Frontal cortex (tissue), 4 donors: Measurements from ENCODE around the gene HRH1. TPM values are rescaled to one million over a fixed set of nuclear protein-coding genes. Genes with fewer than 3 reads are reported as not detected.
"Not testable (repeated sequence)": the region's sequence is repeated elsewhere in the genome, so short reads cannot be mapped to it uniquely, and the experiment has no call there.

Source experiments
- DNase-seq, 2 donors: peaks; one replicate each; pipeline ENCODE4 v3.0.0; 2012; ENCODE audit warnings: low spot score in 2 of 2
- FAIRE-seq: peaks from 2 replicates; lab custom pipeline; 2012; peaks lifted over from hg19 to GRCh38; lab: Jason Lieb, UNC
- total RNA-seq: library from RNA; depleted of rRNA; stranded (reverse); fragments of >200 nt; gene quantifications from one replicate; pipeline ENCODE4 v1.2.3, GENCODE V29; 2014
- donor health status: control.
- donor health status: control.
- donor health status: control.

Gene HRH1
- total RNA-seq, 1 donor from 2014 or later, result 2.0 TPM

GRCh38 chr3:11138371-11138770 lies 15.9 kb upstream of the HRH1 start:
- FAIRE-seq (no peak), DNase-seq (no peak)

GRCh38 chr3:11140030-11140712 lies 14.1 kb upstream of the HRH1 start:
- FAIRE-seq (no peak), DNase-seq (no peak)

GRCh38 chr3:11140713-11141104 lies 13.6 kb upstream of the HRH1 start:
- DNase-seq (no peak), FAIRE-seq (no peak)

- FAIRE-seq (no peak), DNase-seq (no peak)
Observed at GRCh38 chr3:11143476-11143875, 10.8 kb upstream of the HRH1 start.

- DNase-seq (no peak), FAIRE-seq (no peak)
Observed at GRCh38 chr3:11144996-11145395, 9.3 kb upstream of the HRH1 start.

- DNase-seq (no peak), FAIRE-seq (no peak)
Observed at GRCh38 chr3:11145888-11146287, 8.4 kb upstream of the HRH1 start.

GRCh38 chr3:11146773-11147660 lies 7.3 kb upstream of the HRH1 start:
- no peak for FAIRE-seq

GRCh38 chr3:11150256-11150655 lies 4.0 kb upstream of the HRH1 start:
- FAIRE-seq, result no peak
- DNase-seq, result no peak

More at GRCh38 chr3:11146773-11147660, 7.3 kb upstream of the HRH1 start:
- no peak for DNase-seq

GRCh38 chr3:11152301-11152700 lies 2.0 kb upstream of the HRH1 start:
- FAIRE-seq (no peak), DNase-seq (no peak)

GRCh38 chr3:11154953-11155325 lies 646 bp downstream of the HRH1 start:
- no peak for FAIRE-seq
- no peak for DNase-seq

- peak; percentile 45 to 64 for DNase-seq
- FAIRE-seq, result no peak
Observed at GRCh38 chr3:11155341-11156025, 1.2 kb downstream of the HRH1 start.

- FAIRE-seq (no peak), DNase-seq (no peak)
Observed at GRCh38 chr3:11156026-11156410, 1.7 kb downstream of the HRH1 start.

- FAIRE-seq (no peak), DNase-seq (no peak)
Observed at GRCh38 chr3:11157421-11157820, 3.1 kb downstream of the HRH1 start.

GRCh38 chr3:11159421-11159904 lies 5.2 kb downstream of the HRH1 start:
- no peak for DNase-seq

GRCh38 chr3:11161666-11162065 lies 7.4 kb downstream of the HRH1 start:
- FAIRE-seq, result no peak
- DNase-seq, result no peak

More at GRCh38 chr3:11159421-11159904, 5.2 kb downstream of the HRH1 start:
- no peak for FAIRE-seq

- no peak for FAIRE-seq
Observed at GRCh38 chr3:11162401-11163345, 8.4 kb downstream of the HRH1 start.

GRCh38 chr3:11164607-11165006 lies 10.3 kb downstream of the HRH1 start:
- no peak for DNase-seq
- no peak for FAIRE-seq

More at GRCh38 chr3:11162401-11163345, 8.4 kb downstream of the HRH1 start:
- DNase-seq, result no peak

GRCh38 chr3:11165476-11165875 lies 11.2 kb downstream of the HRH1 start:
- FAIRE-seq (no peak), DNase-seq (no peak)

GRCh38 chr3:11166807-11167400 lies 12.6 kb downstream of the HRH1 start:
- FAIRE-seq, result not testable (repeated sequence)

More at GRCh38 chr3:11166807-11167400, 12.6 kb downstream of the HRH1 start:
- not testable (repeated sequence) for DNase-seq
